AG09309 (cell line): Measurements from ENCODE around the gene IFNAR1.
A peak's percentile ranks its signal among the peaks of the same experiment; 100 is the strongest.

Experiments used
- DNase-seq: peaks from one replicate; pipeline ENCODE4 v3.0.0-alpha.2; 2010; ENCODE audit warnings: low read depth
- H3K4me3 ChIP-seq: 2 replicates; pipeline ENCODE4 v1.5.1; 2011; ENCODE audit warnings: mild to moderate bottlenecking, low read depth, low read length, moderate library complexity; ENCODE audit not compliant: control insufficient read depth
- CTCF ChIP-seq: IDR thresholded peaks from 2 replicates; pipeline ENCODE4 v1.5.1; 2011; ENCODE audit warnings: mild to moderate bottlenecking, low read depth, low read length, inconsistent platforms; ENCODE audit not compliant: insufficient read depth, control insufficient read depth; ENCODE audit errors: missing control alignments

The IFNAR1 gene

DNA sequence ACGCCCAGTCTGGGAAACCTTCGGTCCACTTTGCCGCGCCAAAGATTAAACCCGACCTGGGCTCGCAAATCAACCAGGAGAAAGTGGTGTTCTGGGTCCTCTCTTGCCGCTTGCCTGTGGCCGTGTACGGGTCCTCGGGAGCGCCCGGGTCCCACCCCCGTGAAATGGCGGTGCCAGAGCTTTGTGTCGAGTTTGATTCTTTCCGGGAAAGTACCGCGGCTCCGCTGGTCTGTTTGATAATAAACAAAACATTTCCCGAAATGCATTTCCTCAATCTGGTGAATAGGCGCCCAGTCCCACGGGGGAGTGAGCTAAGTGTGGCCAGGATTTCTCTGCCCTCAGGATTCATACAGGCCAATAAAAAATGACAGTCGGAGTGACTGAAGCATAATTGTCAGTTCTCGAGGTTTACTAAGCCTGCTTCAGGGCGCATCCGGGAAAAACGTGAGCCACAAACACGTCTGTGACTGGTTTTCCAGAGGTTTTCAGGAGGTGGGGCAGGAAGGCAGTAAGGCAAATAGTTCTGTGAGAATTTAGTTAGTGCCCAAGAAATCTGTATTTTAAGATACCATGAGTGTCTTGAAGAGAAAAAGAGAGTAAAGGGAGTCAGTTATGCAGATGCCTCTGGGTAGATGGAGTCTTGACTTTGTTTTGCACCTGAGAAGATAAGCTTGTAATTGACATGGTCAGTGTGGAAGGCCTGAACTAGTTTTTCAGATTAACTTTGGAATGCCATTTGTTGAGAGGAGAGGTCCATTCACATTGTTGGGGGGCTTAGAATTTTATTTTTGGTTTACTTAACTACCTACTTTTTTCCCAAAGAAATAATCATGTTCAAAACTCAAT, 675 bp downstream of the IFNAR1 start:
- peak overlapping the region; percentile 93 for H3K4me3 ChIP-seq
- TF ChIP-seq CTCF: no peak
- peak; percentile 28 for DNase-seq

DNA sequence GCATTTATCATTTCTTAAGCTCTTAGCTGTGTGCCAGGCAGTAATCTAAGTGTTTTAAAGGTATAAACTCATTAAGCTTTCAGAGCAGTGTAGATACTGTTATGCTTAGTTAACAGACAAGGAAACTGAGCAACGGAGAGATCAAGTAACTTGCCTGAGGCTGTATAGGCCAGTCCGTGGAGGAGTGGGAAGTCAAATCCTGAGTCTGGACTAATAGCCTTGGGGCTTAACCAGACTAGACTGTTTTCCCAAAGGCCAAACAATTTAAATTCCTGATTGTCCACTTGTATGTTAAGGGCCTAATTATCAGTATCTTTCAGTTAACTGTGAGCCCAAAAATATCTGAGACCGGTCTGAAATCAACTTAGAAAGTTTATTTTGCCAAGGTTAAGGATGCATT, 2.6 kb downstream of the IFNAR1 start:
- DNase-seq: no peak
- no peak for TF ChIP-seq CTCF
- no peak overlapping the region for H3K4me3 ChIP-seq

DNA sequence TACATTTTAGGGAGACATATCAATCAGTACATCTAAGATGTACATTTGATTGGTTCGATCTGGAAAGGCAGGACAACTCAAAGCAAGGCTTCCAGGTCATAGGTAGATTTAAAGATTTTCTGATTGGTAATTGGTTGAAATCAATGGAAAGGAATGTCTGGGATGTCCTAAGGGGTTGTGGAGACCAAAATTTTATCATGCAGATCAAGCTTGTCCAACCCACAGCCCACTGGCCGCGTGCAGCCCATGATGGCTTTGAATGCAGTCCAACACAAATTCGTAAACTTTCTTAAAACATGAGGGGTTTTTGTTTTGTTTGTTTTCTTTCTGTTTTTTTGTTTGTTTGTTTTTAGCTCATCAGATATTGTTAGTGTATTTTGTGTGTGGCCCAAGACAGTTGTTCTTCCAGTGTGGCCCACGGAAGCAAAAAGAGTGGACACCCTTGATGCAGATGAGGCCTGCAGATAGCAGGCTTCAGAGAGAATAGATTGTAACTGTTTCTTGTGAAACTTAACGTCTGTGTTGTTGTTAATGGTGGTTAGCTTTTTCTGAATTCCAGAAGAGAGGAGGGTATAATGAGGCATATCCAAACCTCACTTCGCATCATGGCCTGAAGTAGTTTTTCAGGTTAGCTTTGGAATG, 3.1 kb downstream of the IFNAR1 start:
- TF ChIP-seq CTCF: no peak
- H3K4me3 ChIP-seq: no peak overlapping the region
- no peak for DNase-seq

- DNase-seq: no peak
- H3K4me3 ChIP-seq: no peak overlapping the region
- TF ChIP-seq CTCF: no peak
Measured at GRCh38 chr21:33330726-33331125, 6.0 kb downstream of the IFNAR1 start.

DNA sequence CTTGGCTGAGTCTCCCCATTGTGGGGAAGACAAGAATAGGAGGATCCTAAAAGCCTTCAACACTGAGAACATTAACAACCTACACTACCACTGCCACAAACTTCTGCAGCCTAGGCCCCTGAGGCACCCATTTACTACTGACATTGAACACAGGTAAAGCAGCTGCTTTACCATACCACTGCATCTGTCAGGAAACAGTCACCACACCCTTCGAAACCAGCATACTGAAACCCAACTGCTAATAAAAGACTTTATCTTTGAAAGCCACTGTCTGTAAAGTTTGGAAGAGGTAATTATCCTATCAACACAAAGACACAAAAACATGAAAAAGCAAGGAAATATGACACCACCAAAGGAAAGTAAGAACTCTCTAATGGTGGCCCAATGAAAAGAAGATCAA, 7.4 kb downstream of the IFNAR1 start:
- DNase-seq: no peak
- no peak for TF ChIP-seq CTCF
- no peak overlapping the region for H3K4me3 ChIP-seq

- no peak for DNase-seq
- H3K4me3 ChIP-seq: no peak overlapping the region
- no peak for TF ChIP-seq CTCF
Measured at GRCh38 chr21:33334191-33334590, 9.4 kb downstream of the IFNAR1 start.
